ENCODE results near the gene KRT7.

The KRT7 gene

GRCh38 chr12:52267699-52268098 is 34.7 kb downstream of the KRT7 start:
- Histone ChIP-seq H3K4me3 (no peak overlapping the region), H3K27ac (peak overlapping the region in 1 of 2 donors; percentile 34)
- DNase-seq (ENCODE audit: low spot score): no peak
- no peak for TF ChIP-seq CTCF (IDR thresholded peaks at IDR 0.05)

- peak overlapping the region in 1 of 2 donors; percentile 34 for H3K27ac ChIP-seq
Observed at GRCh38 chr12:52268212-52268611, 35.2 kb downstream of the KRT7 start.

DNA sequence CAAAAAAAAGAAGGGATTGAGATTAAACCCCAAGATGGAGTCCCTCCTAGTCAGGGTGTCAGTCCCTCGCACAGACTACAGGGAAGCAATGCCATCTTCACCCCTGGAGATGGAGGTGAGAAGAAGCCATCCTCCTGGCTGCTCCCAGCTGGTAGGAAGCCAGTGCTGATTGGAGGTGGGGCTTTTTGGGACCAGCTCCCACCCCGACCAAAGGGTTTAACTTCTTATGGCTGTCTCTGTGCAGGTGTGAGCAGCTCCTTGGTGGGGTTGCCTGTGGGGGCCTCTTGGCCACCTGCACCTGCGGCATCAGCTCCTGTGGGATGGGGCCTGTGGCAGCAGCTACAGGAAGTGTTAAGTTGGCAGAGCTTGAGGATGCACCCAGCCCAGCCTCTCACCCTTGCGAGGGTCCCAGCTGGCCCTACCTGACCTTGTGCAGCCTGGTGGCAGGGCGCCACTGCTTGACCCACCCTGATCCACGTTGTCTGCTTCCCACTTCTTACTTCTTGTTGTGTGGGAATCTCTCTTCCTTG is 37.6 kb downstream of the KRT7 start:
- no peak for TF ChIP-seq CTCF (IDR thresholded peaks at IDR 0.05)
- DNase-seq (ENCODE audit: low spot score): peak; percentile 52
- Histone ChIP-seq H3K4me3 (no peak overlapping the region), H3K27ac (no peak overlapping the region)

More at GRCh38 chr12:52268212-52268611, 35.2 kb downstream of the KRT7 start:
- TF ChIP-seq CTCF (IDR thresholded peaks at IDR 0.05): no peak
- DNase-seq (ENCODE audit: low spot score): no peak
- H3K4me3 ChIP-seq: no peak overlapping the region

DNA sequence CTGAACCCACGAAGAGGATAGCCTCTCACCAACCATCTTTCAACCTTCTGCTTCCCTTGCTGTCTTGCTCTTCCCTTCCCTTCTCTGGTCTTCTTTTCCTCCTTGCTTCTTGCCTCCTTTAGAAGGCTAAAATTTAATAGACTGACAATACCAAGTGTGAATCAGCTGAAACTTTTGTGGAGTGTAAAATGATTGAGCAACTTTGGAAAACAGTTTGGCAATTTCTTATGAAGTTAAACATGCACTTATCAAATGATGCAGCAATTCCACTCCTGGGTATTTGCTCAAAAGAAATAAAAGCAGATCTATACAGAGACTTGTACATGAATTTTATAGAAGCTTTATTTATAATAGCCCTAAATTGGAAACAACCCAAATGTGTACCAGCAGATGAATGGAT is 38.1 kb downstream of the KRT7 start:
- no peak overlapping the region for H3K27ac ChIP-seq
- H3K4me3 ChIP-seq: no peak overlapping the region
- no peak for DNase-seq (ENCODE audit: low spot score)
- TF ChIP-seq CTCF (IDR thresholded peaks at IDR 0.05): no peak

- no peak within 1 kb of the TSS for H3K27ac ChIP-seq
- no peak within 1 kb of the TSS for H3K4me3 ChIP-seq
- DNase-seq (ENCODE audit: low spot score): peak; percentile 45
- no peak for TF ChIP-seq CTCF (IDR thresholded peaks at IDR 0.05)
Observed at GRCh38 chr12:52274521-52275120, 41.6 kb downstream of the KRT7 start, which contains the start of gene KRT86. TSS of gene KRT86 (plus strand) at chr12:52274645. CDS start at chr12:52301917, 27,272 bp downstream.

DNA sequence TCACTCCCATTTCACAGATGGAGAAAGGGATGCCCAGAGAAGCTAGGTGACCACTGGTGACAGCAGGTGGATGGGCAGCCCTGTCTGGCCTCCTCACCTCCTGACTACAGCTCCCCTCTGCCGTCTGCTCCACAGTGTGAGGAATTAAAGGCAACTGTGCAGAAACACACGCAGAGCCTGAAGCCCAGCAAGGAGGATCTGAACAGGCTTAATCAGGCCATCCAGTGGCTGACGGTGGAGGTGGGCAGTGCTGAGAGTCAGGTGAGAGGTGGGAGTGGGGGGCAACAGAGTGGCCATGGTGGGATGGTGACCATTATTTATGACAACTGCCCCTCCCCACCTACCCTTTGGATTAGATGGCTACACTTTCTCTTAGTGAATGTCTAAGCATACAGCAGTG is 42.6 kb downstream of the KRT7 start:
- Histone ChIP-seq H3K4me3 (no peak overlapping the region), H3K27ac (no peak overlapping the region)
- DNase-seq (ENCODE audit: low spot score): peak; percentile 43
- no peak for TF ChIP-seq CTCF (IDR thresholded peaks at IDR 0.05)

Data from coronary artery (tissue), 2 donors.